Medulla oblongata (tissue), 1 donor: ENCODE data around the gene PRAMEF20.
"Not testable (repeated sequence)": the region's sequence is repeated elsewhere in the genome, so short reads cannot be mapped to it uniquely, and the experiment has no call there.

Experiments
- DNase-seq: peaks from one replicate; pipeline ENCODE4 v3.0.0-alpha.2; 2015; ENCODE audit errors: extremely low spot score

PRAMEF20 gene

DNA sequence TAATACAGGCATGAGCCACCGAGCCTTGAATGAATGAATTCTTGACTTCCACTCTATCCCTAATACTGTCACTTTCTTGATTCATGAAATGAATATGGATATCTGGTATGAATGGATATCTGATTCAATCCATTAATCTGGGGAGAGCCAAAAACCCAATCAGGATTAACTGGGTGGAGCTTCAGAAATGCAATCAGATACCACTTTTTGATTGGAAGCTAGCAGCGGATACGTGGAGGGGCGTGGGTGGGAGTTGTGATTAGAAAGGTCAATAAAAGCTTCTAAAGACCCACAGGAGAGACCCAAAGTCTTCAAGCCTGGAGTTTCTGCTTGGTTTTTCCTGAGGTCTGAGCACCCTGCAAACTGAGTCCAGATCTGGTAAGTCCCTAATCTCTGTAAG, at the start of gene PRAMEF20:
Gene PRAMEF20, plus strand, starts transcription at position 301 of the 400 bp plus-strand sequence. CDS start 5,905 bp downstream, outside the sequence.
- not testable (repeated sequence) for DNase-seq

- not testable (repeated sequence) for DNase-seq
These were observed 47.9 kb upstream of the PRAMEF20 start for GRCh38 chr1:13362364-13362763.

DNA sequence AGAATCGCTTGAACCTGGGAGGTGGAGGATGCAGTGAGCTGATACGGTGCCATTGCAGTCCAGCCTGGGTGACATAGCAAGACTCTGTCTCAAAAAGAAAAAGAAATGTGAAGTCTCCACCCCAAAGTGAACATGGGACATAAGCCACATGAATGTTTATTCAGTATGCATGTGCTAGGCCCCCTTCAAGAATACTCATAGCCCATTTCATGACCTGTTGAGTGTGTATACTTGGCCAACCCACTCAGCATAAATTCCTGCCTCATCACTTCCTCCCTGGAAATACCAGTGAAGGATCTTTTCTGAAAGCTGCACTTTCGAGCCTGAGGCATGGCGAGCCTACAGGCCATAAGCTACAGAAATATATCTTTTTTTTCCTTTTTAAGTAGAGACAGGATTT, 45.3 kb upstream of the PRAMEF20 start:
- DNase-seq, result not testable (repeated sequence)

- not testable (repeated sequence) for DNase-seq
These were observed 43.7 kb upstream of the PRAMEF20 start for GRCh38 chr1:13366536-13366935.

DNA sequence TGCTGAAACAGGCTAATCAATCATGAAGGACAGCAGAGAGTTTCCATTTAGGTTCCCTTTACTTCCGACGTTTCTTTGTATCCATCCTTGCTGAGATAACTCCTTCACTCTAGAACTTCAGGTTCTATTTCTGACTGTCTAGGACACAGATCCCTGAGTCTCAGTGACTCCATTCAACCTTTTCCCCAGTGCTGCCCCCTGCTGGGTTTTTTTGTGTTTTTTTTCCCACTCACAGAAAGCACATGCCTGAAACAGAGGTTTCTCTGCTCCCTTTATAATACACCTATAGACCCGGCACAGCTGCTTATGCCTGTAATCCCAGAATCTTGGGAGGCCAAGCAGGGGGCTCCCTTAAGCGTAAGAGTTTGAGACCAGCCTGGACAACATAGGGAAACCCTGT, 41.7 kb upstream of the PRAMEF20 start:
- DNase-seq, result peak; percentile 9

DNA sequence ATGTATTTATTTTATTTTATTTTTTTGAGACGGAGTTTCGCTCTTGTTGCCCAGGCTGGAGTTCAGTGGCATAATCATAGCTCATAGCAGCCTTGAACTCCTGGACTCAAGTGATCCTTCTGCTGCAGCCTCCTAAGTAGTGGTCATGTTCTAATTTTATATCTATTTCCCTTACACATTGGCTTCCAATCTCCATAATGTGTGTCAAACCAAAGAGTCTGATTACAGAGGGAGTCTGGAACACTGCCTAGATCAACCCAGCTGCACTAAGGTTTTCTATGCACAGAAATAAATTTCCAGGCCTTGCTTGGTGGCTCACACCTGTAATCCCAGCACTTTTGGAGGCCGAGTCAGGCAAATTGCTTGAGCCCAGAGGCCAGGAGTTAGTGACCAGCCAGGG, 31.3 kb upstream of the PRAMEF20 start:
- DNase-seq, result not testable (repeated sequence)

GRCh38 chr1:13380380-13380779, 29.9 kb upstream of the PRAMEF20 start:
- not testable (repeated sequence) for DNase-seq

- DNase-seq, result not testable (repeated sequence)
These were observed 20.9 kb upstream of the PRAMEF20 start, which contains the start of gene PRAMEF17 for GRCh38 chr1:13389332-13389731. Gene PRAMEF17, plus strand, starts transcription at chr1:13389632. Its CDS starts 26 bp downstream, at chr1:13389658.

DNA sequence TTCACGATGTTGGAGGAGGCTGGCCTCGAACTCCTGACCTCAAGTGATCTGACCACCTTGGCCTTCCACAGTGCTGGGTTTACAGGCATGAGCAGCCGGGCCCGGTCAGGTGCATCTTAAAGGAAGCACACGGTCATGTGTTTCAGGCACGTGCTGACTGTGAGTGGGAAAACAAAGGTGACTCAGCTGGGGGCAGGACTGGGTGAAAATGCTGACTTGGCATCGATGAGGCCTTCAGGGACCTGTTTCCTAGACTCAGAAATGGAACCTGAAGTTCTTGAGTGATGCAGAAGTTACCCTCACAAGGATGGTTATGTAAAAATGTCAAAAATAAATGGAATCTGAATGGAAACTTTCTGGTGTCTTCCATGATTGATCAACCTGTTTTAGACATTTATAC, 17.2 kb upstream of the PRAMEF20 start:
- DNase-seq, result not testable (repeated sequence)

GRCh38 chr1:13394761-13395160, 15.5 kb upstream of the PRAMEF20 start:
- DNase-seq, result not testable (repeated sequence)

DNA sequence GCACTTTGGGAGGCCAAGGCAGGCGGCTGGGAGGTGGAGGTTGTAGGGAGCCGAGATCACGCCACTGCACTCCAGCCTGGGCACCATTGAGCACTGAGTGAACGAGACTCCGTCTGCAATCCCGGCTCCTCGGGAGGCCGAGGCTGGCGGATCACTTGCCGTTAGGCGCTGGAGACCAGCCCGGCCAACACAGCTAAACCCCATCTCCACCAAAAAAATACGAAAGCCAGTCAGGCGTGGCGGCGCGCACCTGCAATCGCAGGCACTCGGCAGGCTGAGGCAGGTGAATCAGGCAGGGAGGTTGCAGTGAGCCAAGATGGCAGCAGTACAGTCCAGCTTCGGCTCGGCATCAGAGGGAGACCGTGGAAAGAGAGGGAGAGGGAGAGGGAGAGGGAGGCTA, 14.9 kb upstream of the PRAMEF20 start:
- not testable (repeated sequence) for DNase-seq

DNA sequence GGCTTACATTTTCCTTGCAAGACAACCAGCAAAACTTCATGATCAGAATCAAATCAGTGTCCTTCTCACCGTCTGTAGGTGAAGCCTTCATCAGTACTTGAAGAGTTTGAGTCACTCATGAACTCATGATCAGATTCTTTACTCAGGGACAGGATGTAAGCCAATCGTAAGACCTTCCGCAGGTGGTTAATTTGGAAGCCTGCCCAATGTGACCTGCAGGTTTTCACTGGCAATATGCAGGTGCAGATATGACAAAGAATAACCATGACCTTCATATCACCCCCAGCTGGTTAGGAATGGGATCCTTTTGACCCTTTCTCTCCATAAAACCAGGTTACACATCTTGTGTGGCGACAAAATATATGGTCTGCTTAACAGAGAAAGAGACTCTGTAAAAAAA, 2.4 kb upstream of the PRAMEF20 start:
- DNase-seq, result no peak

DNA sequence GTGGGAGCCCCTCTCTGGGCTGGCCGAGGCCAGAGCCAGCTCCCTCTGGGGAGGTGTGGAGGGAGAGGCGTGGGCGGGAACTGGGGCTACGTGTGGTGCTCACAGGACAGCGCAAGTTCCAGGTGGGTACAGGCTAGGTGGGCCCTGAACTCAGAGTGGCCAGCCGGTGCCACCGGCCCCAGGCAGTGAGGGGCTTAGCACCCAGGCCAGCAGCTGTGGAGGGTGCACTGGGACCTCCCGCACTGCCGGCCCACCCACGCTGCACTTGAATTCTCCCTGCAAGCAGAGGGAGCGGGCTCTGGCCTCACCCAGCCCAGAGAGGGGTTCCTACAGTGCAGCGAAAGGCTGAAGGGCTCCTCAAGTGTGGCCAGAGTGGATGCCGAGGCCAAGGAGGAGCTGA, 20.2 kb downstream of the PRAMEF20 start:
- no peak for DNase-seq

- no peak for DNase-seq
These were observed 22.0 kb downstream of the PRAMEF20 start for GRCh38 chr1:13432251-13432650.

- DNase-seq, result not testable (repeated sequence)
These were observed 23.6 kb downstream of the PRAMEF20 start for GRCh38 chr1:13433694-13434358.

GRCh38 chr1:13435458-13435857, 25.2 kb downstream of the PRAMEF20 start:
- no peak for DNase-seq

DNA sequence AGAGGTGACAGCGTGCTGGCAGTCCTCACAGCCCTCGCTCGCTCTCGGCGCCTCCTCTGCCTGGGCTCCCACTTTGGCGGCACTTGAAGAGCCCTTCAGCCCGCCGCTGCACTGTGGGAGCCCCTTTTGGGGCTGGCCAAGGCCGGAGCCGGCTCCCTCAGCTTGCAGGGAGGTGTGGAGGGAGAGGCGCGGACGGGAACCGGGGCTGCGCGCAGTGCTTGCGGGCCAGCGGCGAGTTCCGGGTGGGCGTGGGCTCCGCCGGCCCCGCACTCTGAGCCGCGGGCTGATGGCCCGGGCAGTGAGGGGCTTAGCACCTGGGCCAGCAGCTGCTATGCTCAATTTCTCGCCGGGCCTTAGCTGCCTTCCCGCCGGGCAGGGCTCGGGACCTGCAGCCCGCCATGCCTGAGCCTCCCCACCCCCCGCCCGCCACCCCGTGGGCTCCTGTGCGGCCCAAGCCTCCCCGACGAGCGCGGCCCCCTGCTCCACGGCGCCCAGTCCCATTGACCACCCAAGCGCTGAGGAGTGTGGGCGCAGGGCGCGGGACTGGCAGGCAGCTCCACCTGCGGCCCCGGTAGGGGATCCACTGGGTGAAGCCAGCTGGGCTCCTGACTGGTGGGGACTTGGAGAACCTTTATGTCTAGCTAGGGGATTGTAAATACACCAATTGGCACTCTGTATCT, 29.0 kb downstream of the PRAMEF20 start:
- not testable (repeated sequence) for DNase-seq

DNA sequence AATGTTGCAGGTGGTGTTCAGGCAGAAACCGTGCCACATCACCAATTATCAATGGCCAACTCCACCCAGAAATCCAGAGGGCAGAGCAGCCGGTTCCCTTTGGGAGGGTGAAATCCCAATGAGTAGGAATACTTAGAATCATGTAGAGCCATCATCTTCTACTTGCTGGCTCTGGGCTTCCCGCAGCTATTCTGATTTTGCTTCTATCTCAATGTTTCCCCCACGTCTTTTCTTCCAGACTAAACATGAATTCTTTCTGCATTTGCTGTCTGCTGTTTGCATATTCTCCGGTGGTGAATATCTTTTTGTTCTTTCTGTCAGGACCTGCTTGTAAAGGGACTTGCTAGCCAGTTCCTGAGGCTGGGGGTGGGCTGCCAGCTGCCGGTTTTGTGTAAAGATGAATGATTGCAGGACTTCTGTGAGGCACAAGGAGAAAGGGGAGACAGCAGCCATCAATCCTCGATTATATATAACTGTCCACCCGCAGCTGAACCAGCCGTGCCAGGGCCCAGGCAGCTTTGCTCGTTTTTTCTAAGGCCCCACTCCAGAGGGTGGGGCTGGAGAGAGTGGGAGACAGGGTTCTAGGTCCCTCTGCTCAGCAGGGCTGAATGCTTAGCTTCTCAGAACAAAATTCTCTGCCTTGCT, 33.2 kb downstream of the PRAMEF20 start:
- DNase-seq, result no peak

GRCh38 chr1:13450204-13450603, 40.0 kb downstream of the PRAMEF20 start:
- no peak for DNase-seq

- no peak for DNase-seq
These were observed 41.2 kb downstream of the PRAMEF20 start for GRCh38 chr1:13451399-13451965.

GRCh38 chr1:13456904-13457532, 46.8 kb downstream of the PRAMEF20 start:
- no peak for DNase-seq

DNA sequence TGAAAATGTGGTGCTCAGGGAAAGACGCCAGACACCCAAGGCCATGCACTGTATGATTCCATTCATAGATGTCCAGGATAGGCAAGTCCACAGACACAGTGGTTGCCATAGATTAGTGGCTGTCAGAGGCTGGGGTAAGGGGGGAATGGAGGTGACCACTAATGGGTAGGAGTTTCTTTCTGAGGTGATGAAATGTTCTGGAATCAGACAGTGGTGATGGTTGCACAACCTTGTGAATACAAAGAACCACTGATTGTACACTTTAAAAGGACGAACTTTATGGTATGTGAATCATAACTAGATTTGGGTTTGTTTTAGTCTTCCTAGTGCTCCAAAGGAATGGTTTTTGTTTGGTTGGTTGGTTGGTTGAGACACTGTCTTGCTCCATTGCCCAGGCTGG, 51.7 kb downstream of the PRAMEF20 start:
- no peak for DNase-seq
